Activated CD4-positive, alpha-beta T cell treated with anti-CD3 and anti-CD28 coated beads, Interleukin-2, Interleukin-6, amounts not matched to agents 100 ng/mL and 50 ng/mL, durations not matched to agents 16 hours and 8 hours (primary cell): Measurements from ENCODE around the gene PACRG.
"Not testable (repeated sequence)": the region's sequence is repeated elsewhere in the genome, so short reads cannot be mapped to it uniquely, and the experiment has no call there.

Source experiments
- DNase-seq: peaks from one replicate; pipeline ENCODE4 v3.0.0-alpha.2; 2020

Gene PACRG

DNA sequence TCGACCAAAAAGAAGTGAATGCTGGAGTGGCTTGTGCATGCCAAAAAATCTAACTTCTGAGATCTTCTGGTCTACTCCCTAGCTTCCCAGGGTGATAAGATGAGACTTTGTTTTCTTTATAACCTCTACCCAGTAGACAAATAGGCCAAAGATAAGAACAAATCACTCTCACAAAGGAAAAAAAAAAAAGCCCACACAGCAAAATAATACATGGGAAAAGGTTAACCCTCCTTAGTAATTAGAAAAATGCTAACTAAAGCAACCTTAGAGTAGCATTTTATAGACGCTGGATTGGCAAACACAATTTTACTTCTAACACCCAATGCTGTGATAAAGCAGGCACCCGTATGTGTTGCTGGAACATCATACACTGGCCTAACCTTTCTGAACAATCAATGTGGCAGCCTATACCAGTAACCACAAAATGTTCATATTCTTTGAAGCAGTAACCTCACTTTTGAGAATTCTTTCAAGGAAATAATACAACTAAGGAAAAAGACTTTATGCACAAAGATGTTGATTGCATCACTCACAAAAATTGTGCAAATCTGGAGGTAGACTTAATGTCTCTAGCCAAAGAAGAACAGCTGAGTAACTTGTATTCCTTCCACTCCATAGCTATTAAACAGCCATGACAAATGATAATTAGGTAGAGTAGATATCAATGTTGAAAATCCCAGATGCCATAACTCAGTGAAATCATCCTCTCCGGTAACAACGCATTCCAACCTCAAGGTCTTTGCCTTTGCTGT lies 570.5 kb downstream of the PACRG start:
- DNase-seq, result no peak

DNA sequence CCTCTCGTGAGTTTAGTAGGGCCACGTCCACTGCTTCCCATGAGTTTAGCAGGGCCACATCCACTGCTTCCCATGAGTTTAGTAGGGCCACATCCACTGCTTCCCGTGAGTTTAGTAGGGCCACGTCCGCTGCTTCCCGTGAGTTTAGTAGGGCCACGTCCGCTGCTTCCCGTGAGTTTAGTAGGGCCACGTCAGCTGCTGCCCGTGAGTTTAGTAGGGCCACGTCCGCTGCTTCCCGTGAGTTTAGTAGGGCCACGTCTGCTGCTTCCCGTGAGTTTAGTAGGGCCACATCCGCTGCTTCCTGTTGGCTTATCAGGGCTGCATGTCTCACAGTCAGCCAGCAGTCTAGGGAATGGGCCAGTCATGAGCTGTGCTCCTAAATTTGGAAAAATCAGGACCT lies 573.1 kb downstream of the PACRG start:
- no peak for DNase-seq

DNA sequence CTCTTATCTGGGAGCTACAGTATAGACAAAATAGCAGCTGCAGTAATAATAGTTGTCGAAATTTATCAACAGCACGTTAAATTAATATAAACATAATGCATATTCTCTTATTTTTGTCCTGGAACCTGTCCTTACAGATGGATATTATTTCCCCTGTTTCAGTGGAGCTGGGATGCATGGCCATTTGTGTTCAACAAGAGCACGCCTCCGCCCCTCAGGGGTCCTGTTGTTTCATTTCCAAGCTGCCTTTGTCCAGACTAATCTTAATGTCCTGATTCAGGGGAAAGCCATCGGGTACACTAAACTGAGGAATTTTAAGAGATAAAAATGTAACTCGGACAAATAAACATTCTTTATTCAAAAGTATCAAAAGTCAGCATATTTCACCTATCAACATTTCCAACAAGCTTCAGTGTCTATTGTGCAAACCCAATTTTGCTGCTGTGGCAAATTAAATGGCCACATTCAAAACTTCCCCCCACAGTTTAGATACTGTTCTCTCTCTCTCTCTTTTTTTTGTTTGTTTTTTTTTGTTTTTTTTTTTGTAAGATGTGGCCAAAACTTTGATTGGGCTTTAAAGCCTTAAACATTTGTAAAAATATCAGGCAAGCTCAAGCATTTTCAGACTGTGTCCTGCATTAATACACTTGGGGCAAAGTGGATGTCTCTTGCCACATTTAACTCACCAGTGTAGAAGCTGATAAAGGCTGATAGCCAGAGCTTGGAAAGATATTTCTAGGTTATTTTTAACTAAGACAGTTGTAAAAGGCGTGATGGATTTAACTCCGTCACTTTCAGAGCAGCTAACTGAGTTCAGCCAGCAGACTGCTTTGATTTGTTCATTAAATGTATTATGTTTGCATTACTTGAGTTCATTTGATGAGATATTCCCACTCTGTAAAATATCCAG lies 574.2 kb downstream of the PACRG start:
- DNase-seq, result no peak

DNA sequence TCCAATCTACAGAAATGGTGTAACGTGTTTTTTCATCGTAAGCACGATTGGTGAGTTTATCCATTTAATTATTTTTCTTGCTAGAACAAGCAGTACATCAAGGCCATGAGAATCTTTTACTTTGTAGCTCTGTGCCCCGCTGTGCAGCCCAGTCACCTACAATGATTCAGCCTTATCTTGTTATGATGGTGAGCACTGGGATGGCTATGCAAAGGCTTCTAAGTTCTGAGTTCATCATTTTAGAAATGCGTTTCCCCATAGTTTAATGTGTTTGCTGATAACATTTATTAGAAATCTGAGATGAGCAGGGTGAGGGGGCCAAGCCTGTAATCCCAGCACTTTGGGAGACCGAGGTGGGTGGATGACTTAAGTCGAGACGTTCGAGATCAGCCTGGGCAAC lies 575.0 kb downstream of the PACRG start:
- no peak for DNase-seq

DNA sequence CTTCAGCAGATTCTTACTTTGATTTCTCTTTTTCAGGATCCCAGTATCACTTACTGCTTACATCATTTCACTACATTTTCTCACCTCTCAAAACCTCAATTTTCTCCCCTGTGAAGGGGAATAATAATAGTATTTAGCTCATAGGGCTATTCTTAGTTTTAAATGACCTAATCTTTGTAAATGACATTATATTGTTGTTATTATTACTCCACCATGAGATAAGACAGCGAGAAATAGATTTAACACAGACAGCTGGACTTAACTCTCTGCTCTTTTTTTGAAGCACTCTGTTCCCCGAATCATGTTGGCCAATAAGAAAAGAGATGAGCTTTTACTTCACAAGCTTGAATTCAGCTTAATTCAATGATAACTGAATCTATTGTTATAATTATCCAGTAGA lies 578.2 kb downstream of the PACRG start:
- no peak for DNase-seq

DNA sequence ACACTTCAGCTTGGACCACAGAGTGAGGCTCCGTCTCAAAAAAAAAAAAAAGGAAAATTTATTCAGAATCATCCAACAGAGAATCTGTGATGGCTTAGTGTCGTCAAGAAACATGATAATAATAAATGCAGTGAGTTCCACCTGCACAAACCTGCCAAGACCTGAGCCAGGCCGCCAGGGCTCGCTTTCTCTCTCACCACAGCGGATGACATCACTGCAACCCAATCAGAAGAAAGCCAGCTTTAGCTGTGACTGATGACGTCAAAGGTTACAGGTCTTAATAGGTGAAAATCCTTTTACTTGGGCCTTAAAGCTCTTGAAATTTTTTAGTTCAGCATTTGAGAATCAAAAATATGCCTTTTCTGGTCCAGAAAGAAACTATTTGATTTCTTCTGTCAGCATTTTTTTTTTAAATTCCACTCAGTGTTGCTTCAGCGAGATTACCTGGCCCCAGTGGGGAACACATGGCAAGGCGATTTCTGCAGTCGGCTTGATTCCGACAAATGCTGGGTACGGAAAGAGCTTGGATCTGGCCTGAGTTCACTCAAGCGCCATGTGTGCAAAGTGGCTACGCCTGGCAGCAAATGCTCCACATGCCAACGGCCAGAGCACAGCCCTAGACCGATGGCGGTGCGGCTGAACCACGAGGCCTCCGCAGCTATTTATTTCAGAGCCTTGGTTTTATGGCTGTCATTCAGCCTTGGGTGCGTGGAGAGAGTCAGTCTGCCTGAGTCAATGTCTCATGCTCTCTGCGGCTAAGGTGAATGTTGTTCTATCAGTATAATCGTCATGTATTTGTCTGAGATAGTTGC lies 581.1 kb downstream of the PACRG start:
- DNase-seq, result no peak

DNA sequence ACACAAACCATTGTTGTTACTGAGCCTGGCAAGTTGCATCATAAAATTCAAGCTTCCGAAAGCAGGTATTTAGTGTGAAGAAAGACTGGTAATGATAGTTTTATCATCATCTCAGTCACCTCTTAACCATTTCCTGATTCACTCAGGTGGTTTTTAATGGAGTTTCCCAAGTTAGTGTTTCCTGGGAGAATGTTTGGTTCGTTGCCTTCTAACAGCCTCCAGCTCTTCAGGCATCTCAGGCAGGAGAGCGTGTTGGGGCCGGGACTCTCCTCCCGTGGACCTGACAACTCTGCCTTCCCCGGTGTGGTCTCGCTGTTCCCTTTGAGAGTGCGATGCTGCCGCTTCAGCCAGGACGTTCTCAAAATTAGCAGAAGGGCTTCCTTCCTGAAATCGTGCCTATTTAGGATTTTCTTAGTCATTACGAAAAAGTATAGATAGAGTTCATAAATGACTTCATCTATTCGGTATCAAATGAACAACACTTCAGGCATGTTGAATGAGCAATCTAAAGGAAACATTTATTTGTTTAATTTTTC lies 581.8 kb downstream of the PACRG start:
- no peak for DNase-seq

DNA sequence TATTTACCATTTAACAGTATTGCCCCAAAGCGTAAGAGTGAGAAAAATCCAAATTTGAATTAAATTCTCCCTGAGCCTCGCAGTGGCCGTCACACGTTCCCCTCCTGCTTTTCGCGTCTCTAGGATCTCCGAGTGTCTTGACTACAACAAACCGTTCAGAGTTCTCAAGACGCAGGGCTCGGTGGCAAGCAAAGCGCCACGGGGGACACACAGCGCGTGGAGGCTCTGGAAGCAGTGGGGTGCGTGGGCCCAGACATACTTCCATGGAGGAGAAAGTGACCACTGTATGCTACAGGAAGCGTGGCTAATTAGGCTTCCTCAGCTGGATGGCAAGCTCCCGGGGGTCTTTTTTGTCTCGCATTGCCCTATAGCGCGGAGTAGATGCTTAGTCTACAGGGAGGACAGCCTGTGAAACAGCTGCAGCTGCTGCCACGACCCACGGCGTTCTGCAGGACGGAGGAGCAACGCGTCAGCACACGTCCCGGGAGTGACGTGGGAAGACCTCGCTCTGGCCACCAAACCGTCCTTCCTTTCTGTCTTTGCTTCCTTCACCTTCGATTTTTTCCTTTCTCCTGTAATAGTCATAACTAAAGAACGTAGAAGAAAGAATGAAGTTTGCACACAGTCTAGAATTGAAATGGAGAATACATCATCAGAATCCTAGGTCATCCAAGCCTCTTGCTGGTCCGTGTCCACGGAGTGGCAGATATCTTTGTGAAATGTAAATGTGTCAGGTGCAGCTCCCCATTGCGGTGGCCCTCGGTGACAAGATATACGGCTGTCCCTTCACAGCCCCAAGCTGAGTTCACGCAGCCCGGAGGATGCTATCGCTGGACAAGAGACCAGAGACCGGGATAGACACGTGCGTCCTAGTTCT lies 582.6 kb downstream of the PACRG start:
- no peak for DNase-seq

DNA sequence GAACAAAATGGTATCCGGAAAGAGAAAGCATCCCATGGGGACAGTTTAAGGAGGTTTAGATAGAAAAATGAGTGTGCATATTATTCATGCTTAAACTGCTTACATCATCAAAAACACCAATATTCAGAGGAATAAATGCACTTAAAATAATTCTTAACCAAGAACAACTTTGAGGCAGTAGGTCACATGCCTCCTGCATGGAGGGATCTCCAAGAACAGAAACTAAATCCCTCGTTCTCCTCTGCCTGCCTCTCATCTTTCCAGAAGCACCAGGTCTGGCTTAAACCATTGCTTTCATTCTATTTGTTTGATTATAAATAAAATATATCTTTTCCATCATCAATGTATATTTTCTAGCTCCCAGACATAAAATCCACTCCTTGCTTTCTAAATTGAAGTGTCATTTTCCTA lies 583.2 kb downstream of the PACRG start:
- DNase-seq, result no peak

DNA sequence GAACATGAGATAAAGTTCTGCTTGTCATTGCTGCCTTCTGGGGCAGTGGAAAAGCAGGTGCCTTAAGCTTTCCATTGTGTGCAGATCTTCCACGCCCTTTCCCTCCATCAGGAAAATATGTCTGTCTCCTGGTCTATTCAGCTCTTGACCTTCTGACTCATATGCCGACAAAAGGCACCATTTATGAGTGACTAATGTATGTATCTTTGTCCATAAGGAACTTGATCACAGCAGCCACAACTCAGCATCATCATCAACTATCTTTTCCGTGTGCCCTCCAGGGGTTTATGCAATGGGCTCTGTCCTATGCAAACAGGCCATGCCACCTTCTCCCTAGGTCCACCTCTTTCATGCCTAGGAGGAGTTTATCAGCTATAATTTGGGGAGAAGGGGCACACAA lies 584.1 kb downstream of the PACRG start:
- no peak for DNase-seq

DNA sequence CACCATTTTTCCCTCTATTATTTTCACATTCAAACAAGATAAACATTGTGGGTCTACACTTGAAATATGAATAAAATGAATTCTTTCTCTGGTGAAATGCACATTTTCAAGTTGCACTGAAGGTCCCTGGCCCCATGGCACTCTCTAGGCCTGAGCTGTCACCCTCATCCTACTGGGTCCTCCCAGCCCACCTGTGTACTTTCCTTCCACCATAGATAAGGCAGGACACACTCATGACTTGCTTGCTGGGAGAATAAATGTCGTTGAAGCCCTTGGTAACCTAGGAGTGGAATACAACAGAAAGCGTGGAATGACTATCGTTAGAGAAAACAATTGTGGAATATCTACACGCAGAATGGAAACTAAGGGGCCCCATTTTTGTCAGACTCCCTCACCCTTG lies 585.8 kb downstream of the PACRG start:
- DNase-seq, result no peak

DNA sequence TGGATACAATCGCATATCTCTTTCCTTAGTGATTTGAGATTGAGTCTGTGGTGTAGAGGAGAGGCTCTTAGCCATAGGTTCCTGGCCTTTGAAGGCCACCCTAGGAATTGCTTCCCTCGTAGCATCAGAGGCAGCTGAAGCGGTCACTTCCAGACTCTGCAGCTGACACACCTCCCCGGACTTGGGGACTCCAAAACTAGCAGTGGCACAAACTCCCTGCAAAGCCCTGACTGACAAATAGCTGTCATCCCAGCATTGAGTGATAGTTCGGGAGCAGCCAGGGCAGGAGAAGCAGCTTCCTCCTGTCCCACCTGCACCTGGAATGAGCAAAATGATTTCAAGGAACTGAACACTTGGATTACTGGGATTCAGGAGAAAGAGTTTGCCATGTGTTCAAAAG lies 586.2 kb downstream of the PACRG start:
- no peak for DNase-seq

DNA sequence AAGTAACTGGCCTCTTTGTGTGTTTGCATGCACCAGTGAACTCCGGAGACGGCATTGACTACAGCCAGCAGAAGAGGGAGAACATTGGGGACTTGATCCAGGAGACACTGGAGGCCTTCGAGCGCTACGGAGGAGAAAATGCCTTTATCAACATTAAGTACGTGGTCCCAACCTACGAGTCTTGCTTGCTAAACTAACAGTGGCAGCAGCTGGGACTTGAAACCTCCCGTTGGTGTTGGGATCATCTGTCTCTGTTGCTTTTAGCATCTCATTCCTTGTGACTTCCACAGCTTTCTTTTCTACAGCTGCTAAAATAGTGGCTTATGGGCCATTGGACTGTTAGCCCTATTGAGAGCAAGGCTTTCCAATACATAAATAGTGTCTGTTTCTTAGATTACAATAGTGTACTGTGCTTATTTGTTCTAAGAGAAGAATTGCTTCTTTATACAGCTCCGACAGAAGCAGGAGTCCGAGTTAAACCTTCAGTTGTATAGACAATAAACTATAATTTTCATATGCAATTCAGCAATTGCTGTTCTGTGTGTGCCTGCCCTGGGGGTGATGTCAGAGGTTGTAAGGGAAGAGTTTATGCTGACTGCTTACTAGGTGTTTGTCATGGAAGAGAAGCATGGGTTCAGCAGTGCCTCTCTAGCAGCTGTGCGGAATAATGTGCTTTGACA lies 587.2 kb downstream of the PACRG start:
- no peak for DNase-seq

DNA sequence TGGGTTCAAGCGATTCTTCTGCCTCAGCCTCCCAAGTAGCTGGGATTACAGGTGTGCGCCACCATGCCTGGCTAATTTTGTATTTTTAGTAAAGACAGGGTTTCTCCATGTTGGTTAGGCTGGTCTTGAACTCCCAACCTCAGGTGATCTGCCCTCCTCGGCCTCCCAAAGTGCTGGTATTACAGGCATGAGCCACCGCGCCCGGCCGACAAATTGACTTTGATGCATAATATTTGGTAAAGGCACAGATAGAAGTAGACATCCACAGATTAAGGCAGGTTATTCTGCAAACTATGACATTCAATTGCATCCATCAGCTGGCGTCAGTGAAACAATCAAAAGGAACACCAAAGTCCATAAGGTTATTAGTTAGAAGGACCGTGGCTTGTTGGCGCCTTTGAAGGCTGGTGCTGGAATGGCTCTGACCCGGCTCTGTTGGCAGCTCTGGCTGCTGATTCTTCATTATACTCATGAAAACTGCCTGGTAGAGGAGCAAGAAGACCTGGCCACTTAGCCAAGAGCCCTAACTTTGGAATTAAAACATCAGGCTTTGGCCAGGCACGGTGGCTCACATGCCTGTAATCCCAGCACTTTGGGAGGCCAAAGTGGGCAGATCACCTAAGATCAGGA lies 589.2 kb downstream of the PACRG start:
- not testable (repeated sequence) for DNase-seq

DNA sequence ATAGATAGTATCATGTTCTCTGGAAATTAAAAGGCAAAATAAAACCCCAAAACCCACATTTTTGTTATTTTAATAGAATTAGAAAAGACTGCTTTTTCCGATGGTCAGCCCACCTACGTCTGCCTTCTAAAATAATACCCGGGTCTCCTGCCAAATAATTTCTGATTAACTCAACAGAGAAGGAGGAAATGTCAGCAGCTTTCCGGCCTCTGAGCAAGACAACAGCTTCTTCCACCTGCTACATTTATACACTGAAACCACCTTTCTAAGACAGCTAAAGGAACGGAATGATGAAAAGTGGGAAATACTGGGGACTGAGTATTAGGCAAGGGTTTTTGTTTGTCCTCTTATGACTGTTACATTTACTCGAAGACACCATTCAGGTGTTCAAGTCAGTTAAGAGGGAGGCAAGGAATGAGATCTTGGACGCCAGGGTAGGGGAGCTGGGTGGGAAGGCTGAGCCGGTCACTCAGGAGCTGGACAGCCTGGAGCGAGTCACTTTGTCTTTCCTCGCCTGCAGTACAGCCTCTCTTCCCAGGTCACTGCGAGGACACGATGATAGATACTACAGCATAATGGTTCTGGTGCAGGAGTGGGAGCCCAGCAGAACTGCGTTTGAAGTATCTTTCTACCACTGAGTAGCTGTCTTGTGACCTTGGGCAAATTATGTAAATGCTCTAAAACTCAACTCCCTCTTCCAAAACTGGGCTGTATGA lies 590.5 kb downstream of the PACRG start:
- DNase-seq, result no peak

DNA sequence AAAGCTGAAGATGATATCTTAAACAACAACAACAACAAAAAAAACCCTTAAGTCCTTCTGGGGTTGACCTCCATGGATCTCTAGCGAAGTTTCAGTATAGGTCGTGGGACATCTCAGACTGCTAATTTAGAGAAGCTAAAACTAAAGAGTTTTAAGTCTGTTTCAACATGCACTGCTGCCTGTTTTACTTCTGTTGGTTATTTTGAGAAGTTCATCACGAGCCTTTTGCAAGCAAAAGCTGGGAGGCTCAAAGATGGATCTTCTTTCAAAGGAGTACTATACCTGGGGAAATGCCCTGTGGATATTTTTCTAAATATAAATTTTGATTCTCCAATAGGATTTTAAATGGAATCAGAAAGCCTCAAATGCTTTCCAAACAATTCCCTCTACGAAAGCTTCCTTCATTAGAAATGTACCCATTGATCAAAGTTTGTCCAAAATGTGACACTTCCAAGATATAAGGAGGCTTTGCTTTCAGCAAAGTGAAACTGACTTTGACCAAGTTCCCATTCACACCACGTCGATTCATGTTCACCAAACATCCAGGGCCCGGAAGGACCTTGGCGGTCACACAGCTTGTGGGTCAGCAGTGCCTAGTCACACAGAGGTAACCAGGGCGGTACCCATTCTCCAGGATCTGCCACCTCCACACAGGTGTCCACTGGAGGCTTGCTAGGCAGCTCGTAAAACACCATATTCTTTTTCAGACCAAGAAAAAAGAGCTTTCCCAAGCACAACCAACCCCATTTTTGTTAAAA lies 592.0 kb downstream of the PACRG start:
- DNase-seq, result no peak

DNA sequence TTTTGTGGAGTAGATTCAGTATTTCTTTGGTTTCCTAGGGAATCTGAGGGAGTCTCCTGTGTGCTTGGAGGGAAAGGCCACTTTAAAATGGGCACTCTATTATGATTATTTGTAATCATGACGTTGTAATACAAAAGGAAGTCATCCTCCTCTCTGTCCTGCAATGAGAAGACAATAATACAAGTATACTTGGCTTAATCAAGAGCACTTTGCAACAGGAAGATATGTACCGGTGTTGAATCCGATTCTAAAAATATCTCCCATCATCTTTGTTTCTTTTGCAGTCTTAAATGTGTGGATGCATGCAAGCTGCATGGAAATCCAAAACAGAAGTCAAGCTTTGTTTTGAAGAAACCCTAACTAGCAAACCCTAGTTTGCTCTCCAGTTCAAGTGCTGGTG lies 592.6 kb downstream of the PACRG start:
- DNase-seq, result no peak

DNA sequence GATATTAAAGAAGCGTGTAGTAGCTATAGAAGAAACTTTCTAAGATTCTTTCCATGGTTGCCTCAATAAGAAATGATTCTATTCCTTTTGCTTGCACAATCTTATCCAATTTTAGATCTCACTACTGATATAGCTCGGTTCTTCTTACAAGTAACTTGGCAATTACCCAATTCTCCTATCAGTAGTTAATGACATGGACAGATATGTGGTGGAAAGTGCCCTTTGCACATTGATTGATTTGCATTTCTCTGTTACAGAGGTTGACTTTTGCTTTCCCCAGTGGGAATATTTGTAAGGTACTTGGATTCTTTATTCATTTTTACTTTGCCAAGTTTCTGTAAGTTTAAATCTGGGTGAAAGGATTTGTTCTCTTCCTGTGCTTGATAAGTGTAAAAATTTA lies 593.0 kb downstream of the PACRG start:
- DNase-seq, result no peak

DNA sequence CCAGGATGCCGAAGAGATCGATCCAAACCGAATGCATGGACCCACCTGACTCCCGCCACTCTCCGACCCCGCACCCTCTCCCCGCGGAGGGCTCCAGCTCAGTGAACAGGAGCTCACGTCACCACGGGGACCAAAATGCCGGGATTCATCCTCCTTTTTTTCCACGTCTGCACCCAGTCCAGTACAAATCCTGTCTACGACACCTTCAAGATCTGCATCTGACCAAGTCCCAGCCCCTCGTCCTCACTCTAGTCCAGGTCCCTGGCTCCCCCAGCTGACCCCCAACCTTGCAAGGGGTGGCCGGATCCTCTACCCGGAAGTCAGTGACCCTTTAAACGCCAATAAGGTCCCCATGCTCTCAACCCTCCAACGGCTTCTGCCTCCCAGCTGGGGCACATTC lies 593.9 kb downstream of the PACRG start:
- no peak for DNase-seq

DNA sequence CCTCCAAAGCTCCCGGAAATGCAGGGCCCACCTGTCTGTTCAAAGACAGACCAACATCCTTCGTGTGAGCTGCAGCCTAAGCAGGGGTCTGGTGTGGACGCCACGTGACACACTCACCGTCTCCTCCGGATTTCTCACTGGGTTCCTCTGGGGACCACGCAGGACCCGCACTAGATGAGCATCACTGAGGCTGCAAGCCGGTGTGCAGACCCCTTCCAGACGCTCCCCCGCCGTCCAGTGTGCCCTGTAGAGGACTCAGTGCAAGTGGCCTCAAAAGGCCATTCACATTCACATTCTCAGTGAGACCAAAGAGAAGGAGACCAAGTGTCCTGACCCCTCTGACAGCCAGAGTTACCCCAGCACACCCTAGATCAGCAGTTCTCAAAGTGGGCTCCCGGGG lies 595.5 kb downstream of the PACRG start:
- DNase-seq, result no peak
